NCI-H510A treated with DMSO at 0.1 percent for 48 hours (cell line): ENCODE data around the gene CFL1.
A peak's percentile ranks its signal among the peaks of the same experiment; 100 is the strongest.
"Not testable (repeated sequence)": the region's sequence is repeated elsewhere in the genome, so short reads cannot be mapped to it uniquely, and the experiment has no call there.

Experiments used
- DNase-seq: peaks from one replicate; lab custom pipeline; 2025; lab: John Stamatoyannopoulos, UW

CFL1 gene

DNA sequence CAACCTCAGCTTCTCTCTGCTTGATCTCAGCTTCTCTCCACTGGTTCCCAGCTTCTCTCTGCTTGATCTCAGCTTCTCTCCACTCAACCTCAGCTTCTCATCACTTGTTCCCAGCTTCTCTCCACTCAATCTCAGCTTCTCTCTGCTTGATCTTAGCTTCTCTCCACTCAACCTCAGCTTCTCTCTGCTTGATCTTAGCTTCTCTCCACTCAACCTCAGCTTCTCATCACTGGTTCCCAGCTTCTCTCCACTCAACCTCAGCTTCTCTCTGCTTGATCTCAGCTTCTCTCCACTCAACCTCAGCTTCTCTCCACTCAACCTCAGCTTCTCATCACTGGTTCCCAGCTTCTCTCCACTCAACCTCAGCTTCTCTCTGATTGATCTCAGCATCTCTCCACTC is 25.7 kb downstream of the CFL1 start:
- not testable (repeated sequence) for DNase-seq

DNA sequence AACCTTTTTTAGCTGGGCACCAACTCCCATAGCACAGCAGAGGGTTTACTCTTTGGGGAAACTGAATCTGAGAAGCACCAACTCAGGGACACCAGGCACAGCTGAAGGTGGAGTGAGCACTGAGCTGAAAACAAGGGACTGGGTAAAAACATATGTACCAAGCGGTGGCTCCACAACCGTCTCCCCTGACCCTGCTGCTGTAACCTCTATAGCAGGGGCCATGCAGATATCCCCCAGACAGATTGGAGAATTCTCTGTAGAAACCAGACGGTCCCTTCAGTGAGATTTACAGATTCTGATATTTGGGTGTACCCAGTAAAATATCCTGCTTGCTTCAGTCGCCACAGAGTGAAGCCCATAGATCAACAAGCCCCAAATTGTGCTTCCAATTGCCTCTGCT is 28.5 kb downstream of the CFL1 start:
- no peak for DNase-seq

DNA sequence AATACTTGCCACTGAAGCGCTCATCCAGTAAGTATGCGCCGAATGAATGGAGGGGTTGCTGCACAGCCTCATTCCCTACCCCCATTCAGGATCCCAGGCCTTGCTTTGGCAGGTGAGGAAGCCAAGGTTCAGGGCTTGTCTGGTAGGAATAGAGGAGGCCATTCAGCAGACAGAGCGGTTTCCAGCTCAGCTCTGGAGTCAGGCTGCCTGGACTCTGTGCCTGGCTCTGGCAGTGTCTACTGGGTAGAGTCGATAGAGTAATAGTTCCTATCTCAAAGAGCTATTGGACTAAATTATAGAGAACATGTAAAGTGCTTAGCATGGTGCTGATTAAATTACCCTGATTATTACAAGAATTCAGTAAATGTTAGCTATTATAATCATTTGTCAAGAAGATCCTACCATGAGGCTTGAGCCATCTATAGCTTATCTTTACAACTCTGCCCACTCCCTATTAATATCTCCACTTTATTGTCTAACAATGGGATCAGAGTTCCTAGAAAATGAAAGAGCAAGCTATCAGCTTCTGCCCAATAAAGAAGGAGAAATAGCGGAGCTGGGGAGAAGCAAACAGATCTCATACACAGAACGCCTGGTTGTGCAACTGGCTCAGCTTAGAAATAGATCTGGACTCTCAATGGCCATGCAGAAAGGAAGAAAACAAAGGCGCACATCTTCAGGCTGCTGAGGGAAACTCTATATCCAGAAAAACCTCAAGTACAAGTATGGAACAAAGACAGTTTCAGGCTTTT is 30.8 kb downstream of the CFL1 start:
- DNase-seq = no peak

GRCh38 chr11:65822776-65823528 is 35.0 kb downstream of the CFL1 start:
- DNase-seq = no peak

DNA sequence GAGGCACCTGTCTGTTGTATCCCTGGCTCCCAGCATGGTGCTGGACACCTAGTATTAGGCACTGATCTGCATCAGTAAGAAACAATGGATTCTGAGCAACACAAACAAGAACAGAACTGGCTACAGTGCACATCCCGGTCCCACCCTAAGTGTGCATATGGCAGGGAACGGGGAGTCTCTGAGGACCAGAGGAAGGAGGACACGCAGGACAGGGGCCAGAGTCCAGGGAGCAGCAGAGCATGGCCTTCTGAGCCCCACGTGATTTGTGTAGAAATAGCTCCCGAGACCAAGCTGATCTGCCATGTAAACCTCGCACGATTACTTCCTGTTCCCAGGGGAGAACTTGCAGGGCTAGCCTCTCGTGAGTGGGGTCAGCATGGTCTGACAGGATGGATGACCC is 36.9 kb downstream of the CFL1 start:
- no peak for DNase-seq

DNA sequence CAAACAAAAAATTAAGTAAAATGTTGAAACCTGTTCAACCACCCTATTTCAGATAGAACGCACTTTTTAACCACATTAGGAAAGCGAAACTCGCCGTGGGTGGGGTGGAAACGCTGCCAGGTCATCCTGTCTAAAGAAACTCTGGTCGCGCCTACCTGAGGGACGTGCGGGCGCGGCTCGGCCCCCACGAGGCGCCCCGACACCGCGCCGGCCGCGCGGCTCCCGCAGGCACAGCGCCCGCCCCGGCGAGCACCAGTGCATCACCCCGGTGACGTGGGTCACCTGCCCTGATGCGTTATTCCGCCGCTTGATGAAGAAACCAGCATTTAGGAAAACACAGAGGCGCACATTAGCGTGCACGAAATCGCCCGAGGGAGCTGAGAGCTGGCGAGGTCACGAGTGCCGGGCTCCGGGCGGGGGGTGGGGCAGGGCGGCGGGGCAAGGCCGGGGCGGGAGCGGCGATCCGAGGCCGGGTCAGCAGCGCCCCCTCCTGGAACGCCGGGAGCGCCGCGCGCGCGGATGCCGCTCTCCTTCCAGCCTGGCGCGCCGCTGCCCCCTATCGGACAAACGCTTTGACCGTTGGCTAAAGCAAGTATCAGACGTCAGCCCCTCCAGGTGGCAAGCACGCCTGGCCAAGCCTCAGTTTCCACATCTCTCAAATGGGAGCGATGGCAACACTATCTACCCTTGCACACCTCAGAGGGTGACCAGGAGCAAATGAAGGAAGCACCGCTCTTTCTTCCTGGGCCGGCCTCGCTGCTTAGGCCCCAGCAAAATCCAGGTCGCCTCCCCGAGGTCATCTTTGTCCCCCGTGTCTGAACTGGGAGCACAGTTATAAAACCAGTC is 39.9 kb downstream of the CFL1 start:
- DNase-seq = peak; percentile 93

- no peak for DNase-seq
Observed at GRCh38 chr11:65817312-65817834, 40.6 kb downstream of the CFL1 start.

DNA sequence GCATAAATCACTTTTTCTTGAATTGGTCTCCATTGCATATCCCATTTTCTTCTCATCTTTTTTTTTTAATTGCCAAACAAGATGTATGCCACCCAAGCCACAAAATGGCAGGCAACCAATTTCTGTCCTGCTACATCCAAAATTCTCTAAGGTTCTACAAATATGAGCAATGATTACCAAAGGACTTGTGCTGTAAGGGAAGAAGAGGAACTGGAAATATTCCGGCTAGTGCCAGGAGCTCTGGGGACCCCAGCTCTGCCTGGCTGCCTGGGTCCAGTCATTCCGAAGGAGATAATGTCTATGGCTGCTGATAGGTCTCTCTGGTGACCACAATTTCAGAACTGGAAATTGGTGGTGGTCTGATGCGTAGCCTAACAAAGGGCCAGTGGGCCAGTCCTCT is 41.3 kb downstream of the CFL1 start:
- no peak for DNase-seq

DNA sequence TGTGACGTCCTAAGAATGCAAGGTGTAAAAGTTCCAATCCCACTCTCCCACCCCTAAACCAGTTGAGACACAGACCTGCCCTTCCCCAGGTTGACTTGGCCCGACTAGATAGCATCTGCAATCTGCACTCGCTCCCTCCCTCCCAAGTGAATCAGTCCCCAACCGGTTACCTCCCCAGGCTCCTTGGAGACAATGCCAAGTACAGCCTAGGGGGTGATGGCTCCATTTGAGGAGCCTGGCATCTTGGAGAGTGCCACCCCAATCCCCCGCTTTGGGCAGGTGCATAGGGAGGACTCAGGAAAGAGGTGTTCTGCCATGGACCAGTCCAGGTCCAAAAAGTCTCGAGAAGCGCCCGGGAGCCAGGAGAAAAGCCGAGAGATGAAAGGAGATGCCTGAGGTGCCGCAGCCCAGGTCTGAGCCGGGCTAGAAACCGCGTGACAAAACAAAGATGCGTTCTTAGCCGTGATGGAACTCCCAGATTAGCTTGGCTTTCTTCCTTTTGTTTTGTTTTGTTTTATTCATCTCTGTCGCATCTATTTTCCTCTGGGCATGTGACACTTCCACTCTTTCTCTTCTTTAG is 42.9 kb downstream of the CFL1 start:
- no peak for DNase-seq

GRCh38 chr11:65814131-65814985 is 43.6 kb downstream of the CFL1 start:
- no peak for DNase-seq

- no peak for DNase-seq
Observed at GRCh38 chr11:65811764-65812475, 46.1 kb downstream of the CFL1 start.

DNA sequence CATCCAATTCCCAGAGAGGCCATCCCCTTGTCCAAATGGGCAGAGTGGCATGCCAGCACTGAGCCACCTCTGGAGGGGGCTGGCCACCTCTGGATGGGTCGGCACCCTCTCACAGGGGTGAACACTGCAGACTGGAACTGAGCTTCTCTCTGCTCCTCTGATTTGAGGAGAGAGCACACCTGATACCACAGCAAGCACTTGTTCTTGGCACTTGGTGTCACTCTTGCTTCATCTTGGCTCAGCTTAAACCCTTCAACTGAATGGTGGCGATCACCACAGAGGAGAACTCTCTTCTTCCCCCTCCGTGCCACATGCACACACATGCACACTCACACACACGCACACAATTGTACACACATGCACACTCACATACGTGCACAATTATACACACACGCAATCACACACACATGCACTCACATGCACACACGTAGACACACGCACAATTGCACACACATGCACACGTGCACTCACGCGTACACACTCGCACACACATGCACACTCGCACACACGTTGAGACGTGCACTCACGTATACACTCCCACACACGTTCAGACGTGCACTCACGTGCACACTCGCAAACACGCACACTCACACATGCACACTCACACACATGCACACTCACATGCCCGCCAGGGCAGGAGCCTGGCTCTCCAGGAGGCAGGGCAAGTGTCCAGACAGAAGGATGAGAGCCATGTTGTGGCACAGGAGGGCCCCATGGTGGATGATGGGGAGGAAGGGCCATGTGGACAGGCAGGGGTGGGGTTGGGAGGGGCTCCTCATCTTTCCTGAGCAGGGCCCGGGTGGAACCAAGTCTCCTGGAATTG is 47.7 kb downstream of the CFL1 start:
- no peak for DNase-seq

GRCh38 chr11:65809496-65809895 is 48.5 kb downstream of the CFL1 start:
- no peak for DNase-seq

DNA sequence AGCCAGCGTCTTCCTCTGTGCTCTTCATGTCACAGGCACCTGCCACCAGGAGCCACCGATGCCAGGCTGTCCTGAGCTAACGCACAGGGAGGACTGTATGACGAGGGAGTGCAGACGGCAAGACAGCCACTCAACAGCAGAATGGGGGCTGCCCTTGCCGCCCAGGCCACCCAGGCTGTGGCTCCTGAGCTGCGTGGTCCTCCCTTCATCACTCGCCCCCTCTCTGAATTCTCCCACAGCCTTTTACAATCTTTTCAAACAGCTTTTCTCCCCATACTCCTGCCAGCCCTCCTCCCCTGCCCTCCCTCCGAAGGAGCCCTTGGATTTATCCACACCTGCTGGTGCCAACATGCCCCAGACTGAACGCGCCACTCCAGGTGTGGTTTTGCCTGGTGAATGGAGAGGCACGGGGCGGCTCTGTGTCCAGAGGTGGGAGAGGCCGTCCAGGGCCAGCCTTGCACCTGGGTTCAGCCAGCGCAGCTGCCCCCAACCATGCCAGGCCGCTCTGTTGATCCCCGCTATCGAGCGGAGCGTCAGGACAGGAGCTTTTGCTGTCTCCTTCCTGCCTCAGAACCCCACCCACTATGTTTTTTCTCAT is 49.1 kb downstream of the CFL1 start:
- no peak for DNase-seq

DNA sequence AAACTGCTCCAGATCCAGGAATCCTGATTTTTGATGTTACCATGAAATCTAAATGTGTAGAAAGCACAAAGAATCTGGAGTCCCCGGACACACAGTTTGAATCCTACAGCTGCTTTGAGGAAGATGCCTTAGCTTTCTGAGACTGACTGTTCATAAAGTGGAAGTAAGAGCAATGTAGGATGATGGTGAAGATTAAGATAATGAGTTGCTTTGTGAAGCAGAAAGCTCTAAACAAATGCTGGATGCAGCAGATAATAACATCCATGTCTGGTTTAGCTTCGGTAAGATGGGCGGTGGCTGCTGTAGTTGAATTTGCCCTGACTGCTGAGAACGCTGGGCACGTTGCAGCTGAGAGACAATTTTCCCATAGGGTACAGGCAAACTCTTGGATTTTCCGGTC is 51.0 kb downstream of the CFL1 start:
- DNase-seq = no peak
